GM21360 (cell line): ENCODE results near the gene NDUFV1.
"Not testable (repeated sequence)": the region's sequence is repeated elsewhere in the genome, so short reads cannot be mapped to it uniquely, and the experiment has no call there.

Experiments used
- ATAC-seq: cut with Tn5 transposase; IDR thresholded peaks from one replicate; pipeline ENCODE4 v1.9.1; 2021; ENCODE audit warnings: mild to moderate bottlenecking, moderate library complexity; ENCODE audit not compliant: unreplicated experiment

The NDUFV1 gene

GRCh38 chr11:67606492-67607295 is at the start of gene NDUFV1:
Gene NDUFV1 (plus strand): TSS chr11:67606936. CDS start chr11:67607005, 69 bp downstream.
- ATAC-seq, result peak; percentile 87

- ATAC-seq, result no peak
Measured at GRCh38 chr11:67558084-67558772, 48.5 kb upstream of the NDUFV1 start.

GRCh38 chr11:67561971-67562619 is 44.6 kb upstream of the NDUFV1 start:
- ATAC-seq, result no peak

GRCh38 chr11:67562963-67563704 is 43.6 kb upstream of the NDUFV1 start:
- ATAC-seq, result no peak

- ATAC-seq, result not testable (repeated sequence)
Measured at GRCh38 chr11:67563705-67564114, 43.0 kb upstream of the NDUFV1 start.

- ATAC-seq, result no peak
Measured at GRCh38 chr11:67564230-67564629, 42.5 kb upstream of the NDUFV1 start.

- no peak for ATAC-seq
Measured at GRCh38 chr11:67571443-67571842, 35.3 kb upstream of the NDUFV1 start.

- ATAC-seq, result no peak
Measured at GRCh38 chr11:67572305-67572704, 34.4 kb upstream of the NDUFV1 start.

GRCh38 chr11:67572747-67573419 is 33.9 kb upstream of the NDUFV1 start:
- no peak for ATAC-seq

GRCh38 chr11:67574938-67575337 is 31.8 kb upstream of the NDUFV1 start:
- ATAC-seq, result no peak

GRCh38 chr11:67576735-67577475 is 29.8 kb upstream of the NDUFV1 start:
- ATAC-seq, result no peak

GRCh38 chr11:67577951-67578350 is 28.8 kb upstream of the NDUFV1 start:
- no peak for ATAC-seq

GRCh38 chr11:67581469-67581868 is 25.3 kb upstream of the NDUFV1 start:
- no peak for ATAC-seq

GRCh38 chr11:67582011-67582410 is 24.7 kb upstream of the NDUFV1 start:
- no peak for ATAC-seq

- ATAC-seq, result peak; percentile 51
Measured at GRCh38 chr11:67583247-67584204, 23.2 kb upstream of the NDUFV1 start, which contains the start of gene GSTP1. Gene GSTP1 (plus strand): TSS chr11:67583812. CDS start chr11:67583844, 32 bp downstream.

GRCh38 chr11:67584205-67584880 is 22.4 kb upstream of the NDUFV1 start:
- no peak for ATAC-seq

- ATAC-seq, result no peak
Measured at GRCh38 chr11:67584881-67585873, 21.6 kb upstream of the NDUFV1 start.
